ENCODE measurements around the gene PHACTR3. TPM values are rescaled to one million over a fixed set of nuclear protein-coding genes. Genes with fewer than 3 reads are reported as not detected.

The PHACTR3 gene
- polyA plus RNA-seq, 1 donor (not counting 4 experiments of a cell fraction or from before 2014, with no cell fraction given): 2.6 TPM

- FAIRE-seq (no peak), DNase-seq (ENCODE audit: low read depth, low spot score) (no peak)
- no peak overlapping the region for H3K4me2 ChIP-seq (ENCODE audit: control insufficient read depth, extremely low read depth, insufficient read depth, low read depth, low read length)
- no peaks in the 10 kb centered on the region for H3K9me3 ChIP-seq (ENCODE audit: control insufficient read depth, low read depth, low read length)
- no peak for TF ChIP-seq CTCF (optimal IDR thresholded peaks at IDR 0.05 in 1 of 3, IDR thresholded peaks at IDR 0.05 in 1 of 3, conservative IDR thresholded peaks at IDR 0.05 in 1 of 3; ENCODE audit: extremely low read depth in 1 of 3, insufficient read depth in 2 of 3, low read length in 3 of 3)
- TF ChIP-seq EZH2 (IDR thresholded peaks at IDR 0.05; ENCODE audit: low read length): no peak
- no peaks in the 10 kb centered on the region for H4K20me1 ChIP-seq (ENCODE audit: control insufficient read depth, extremely low read depth, insufficient read depth, low read length)
- H3K4me3 ChIP-seq (ENCODE audit: control insufficient read depth in 2 of 3, extremely low read depth in 1 of 3, insufficient read depth in 2 of 3, low read depth in 1 of 3, low read length in 3 of 3): no peak overlapping the region
- no peaks in the 10 kb centered on the region for H3K27me3 ChIP-seq (ENCODE audit: control insufficient read depth, extremely low read depth, insufficient read depth, low read length)
- H3K9ac ChIP-seq (ENCODE audit: control insufficient read depth, extremely low read depth, insufficient read depth, low read length): no peak overlapping the region
- no peaks in the 10 kb centered on the region for H3K9me1 ChIP-seq (ENCODE audit: control insufficient read depth, extremely low read depth, insufficient read depth, low read length)
- no peak overlapping the region for H3K27ac ChIP-seq (ENCODE audit: control insufficient read depth, insufficient read depth, low read length)
- no peaks in the 10 kb centered on the region for H3K79me2 ChIP-seq (ENCODE audit: control insufficient read depth, insufficient read depth, low read length)
- dilution Hi-C loops (cut with MboI; ENCODE audit: extremely low pct_ligation_motif_present, low sequenced_read_pairs): no loop called here
- no peaks in the 10 kb centered on the region for H3K4me1 ChIP-seq (ENCODE audit: control insufficient read depth, extremely low read depth, insufficient read depth, low read length)
- no peaks in the 10 kb centered on the region for H3K36me3 ChIP-seq (ENCODE audit: control insufficient read depth in 2 of 2, extremely low read depth in 1 of 2, insufficient read depth in 2 of 2, low read length in 2 of 2)
- no peak overlapping the region for H2AFZ ChIP-seq (ENCODE audit: control insufficient read depth, low read length)
Observed at GRCh38 chr20:59564943-59565342, 39.4 kb upstream of the PHACTR3 start.

GRCh38 chr20:59565768-59566461, 38.4 kb upstream of the PHACTR3 start:
- H3K9me3 ChIP-seq (ENCODE audit: control insufficient read depth, low read depth, low read length): no peaks in the 10 kb centered on the region
- H4K20me1 ChIP-seq (ENCODE audit: control insufficient read depth, extremely low read depth, insufficient read depth, low read length): no peaks in the 10 kb centered on the region
- H3K79me2 ChIP-seq (ENCODE audit: control insufficient read depth, insufficient read depth, low read length): no peaks in the 10 kb centered on the region
- FAIRE-seq: no peak
- no peak overlapping the region for H3K4me3 ChIP-seq (ENCODE audit: control insufficient read depth in 2 of 3, extremely low read depth in 1 of 3, insufficient read depth in 2 of 3, low read depth in 1 of 3, low read length in 3 of 3)
- no peak overlapping the region for H3K9ac ChIP-seq (ENCODE audit: control insufficient read depth, extremely low read depth, insufficient read depth, low read length)
- no peak overlapping the region for H2AFZ ChIP-seq (ENCODE audit: control insufficient read depth, low read length)
- no peaks in the 10 kb centered on the region for H3K4me1 ChIP-seq (ENCODE audit: control insufficient read depth, extremely low read depth, insufficient read depth, low read length)
- H3K9me1 ChIP-seq (ENCODE audit: control insufficient read depth, extremely low read depth, insufficient read depth, low read length): no peaks in the 10 kb centered on the region
- no peaks in the 10 kb centered on the region for H3K27me3 ChIP-seq (ENCODE audit: control insufficient read depth, extremely low read depth, insufficient read depth, low read length)
- TF ChIP-seq CTCF (optimal IDR thresholded peaks at IDR 0.05 in 1 of 3, IDR thresholded peaks at IDR 0.05 in 1 of 3, conservative IDR thresholded peaks at IDR 0.05 in 1 of 3; ENCODE audit: extremely low read depth in 1 of 3, insufficient read depth in 2 of 3, low read length in 3 of 3) (no peak), EZH2 (IDR thresholded peaks at IDR 0.05; ENCODE audit: low read length) (no peak)
- H3K27ac ChIP-seq (ENCODE audit: control insufficient read depth, insufficient read depth, low read length): no peak overlapping the region
- no peak for DNase-seq (ENCODE audit: low read depth, low spot score)
- dilution Hi-C loops (cut with MboI; ENCODE audit: extremely low pct_ligation_motif_present, low sequenced_read_pairs): no loop called here
- no peaks in the 10 kb centered on the region for H3K36me3 ChIP-seq (ENCODE audit: control insufficient read depth in 2 of 2, extremely low read depth in 1 of 2, insufficient read depth in 2 of 2, low read length in 2 of 2)
- H3K4me2 ChIP-seq (ENCODE audit: control insufficient read depth, extremely low read depth, insufficient read depth, low read depth, low read length): no peak overlapping the region
